ENCODE results near the gene UBQLNL. TPM values are rescaled to one million over a fixed set of nuclear protein-coding genes. Genes with fewer than 3 reads are reported as not detected.

UBQLNL gene
- polyA plus RNA-seq, 1 of the 3 experiments (the other 2 are of a cell fraction), result 0.03 TPM

DNA sequence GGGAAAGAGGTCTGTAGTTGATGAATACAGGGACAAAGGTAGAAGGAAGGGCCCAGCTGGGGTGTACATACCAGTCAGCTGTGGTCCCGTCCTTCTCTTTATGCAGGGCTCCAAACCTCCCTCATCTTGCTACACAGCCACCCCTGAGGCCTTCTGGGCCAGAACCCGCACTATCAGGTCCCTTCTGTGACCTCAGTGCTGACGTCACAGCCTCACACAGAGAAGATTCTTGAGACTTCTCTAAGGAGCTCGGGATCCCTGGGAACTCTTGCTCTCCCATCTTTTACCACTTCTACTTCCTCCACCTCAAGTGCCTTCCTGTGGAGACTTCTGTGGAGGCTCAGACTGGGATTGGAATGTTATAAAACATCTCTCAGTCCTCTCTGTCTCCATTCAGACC, 6.7 kb downstream of the UBQLNL start, which contains the start of gene UBQLN3 (continued):
- TF ChIP-seq, protein P1, sequence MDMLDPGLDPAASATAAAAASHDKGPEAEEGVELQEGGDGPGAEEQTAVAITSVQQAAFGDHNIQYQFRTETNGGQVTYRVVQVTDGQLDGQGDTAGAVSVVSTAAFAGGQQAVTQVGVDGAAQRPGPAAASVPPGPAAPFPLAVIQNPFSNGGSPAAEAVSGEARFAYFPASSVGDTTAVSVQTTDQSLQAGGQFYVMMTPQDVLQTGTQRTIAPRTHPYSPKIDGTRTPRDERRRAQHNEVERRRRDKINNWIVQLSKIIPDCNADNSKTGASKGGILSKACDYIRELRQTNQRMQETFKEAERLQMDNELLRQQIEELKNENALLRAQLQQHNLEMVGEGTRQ (IDR thresholded peaks at IDR 0.05; ENCODE audit: borderline replicate concordance, low read depth, low read length), result no peak
- no peak for TF ChIP-seq NFIC (IDR thresholded peaks at IDR 0.05; ENCODE audit: borderline replicate concordance)
- no peak for TF ChIP-seq CHD2 (IDR thresholded peaks at IDR 0.05; ENCODE audit: low read length, partially characterized antibody)
- no peak for TF ChIP-seq FOSL2 (IDR thresholded peaks at IDR 0.05; ENCODE audit: borderline replicate concordance, low read depth)
- TF ChIP-seq MXI1 (IDR thresholded peaks at IDR 0.05; ENCODE audit: low read depth, low read length), result no peak
- no peak for TF ChIP-seq MEF2A (IDR thresholded peaks at IDR 0.05; ENCODE audit: borderline replicate concordance, low read depth)

DNA sequence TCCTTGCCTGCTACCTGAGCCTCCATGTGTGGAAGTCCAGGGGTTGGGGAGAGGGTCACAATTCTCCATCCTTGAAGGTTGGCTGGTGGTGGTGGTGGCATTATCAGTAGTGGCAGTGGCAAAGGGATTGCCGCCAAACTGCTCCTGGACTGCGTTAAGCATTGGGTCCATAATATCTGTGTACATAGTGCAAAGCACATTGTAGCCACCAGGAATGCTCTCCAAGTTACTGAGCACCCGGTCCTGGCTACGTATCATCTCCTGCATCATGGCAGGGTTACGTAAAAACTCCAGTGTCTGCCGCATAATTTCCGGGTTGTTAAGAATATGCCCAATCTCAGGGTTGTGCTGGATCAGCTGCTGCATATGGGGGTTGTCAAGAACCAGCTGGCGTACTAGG, 7.9 kb downstream of the UBQLNL start:
- no peak for DNase-seq
- Histone ChIP-seq H3K9me3 (no peaks in the 10 kb centered on the region), H3K4me3 (ENCODE audit: low read depth in 2 of 2, low read length in 1 of 2) (no peak overlapping the region), H3K36me3 (replicated peaks in 1 of 2; ENCODE audit: control insufficient read depth in 1 of 2, insufficient read depth in 2 of 2, low read length in 1 of 2) (no peaks in the 10 kb centered on the region), H3K9me2 (no peaks in the 10 kb centered on the region), H3K4me2 (no peak overlapping the region), H3K27ac (ENCODE audit: low read depth in 2 of 2, low read length in 1 of 2) (no peak overlapping the region), H4K20me1 (ENCODE audit: insufficient read depth) (no peaks in the 10 kb centered on the region), H3K9ac (no peak overlapping the region), H3K4me1 (ENCODE audit: control insufficient read depth in 1 of 2, insufficient read depth in 2 of 2, low read depth in 1 of 2, low read length in 1 of 2) (no peaks in the 10 kb centered on the region; a peak in 1 of 4 replicates), H3K27me3 (ENCODE audit: insufficient read depth) (no peaks in the 10 kb centered on the region), H3F3A (replicated peaks; ENCODE audit: insufficient read depth) (no peaks in the 10 kb centered on the region), H2AFZ (ENCODE audit: low read depth) (no peak overlapping the region), H3K79me2 (ENCODE audit: insufficient read depth) (no peaks in the 10 kb centered on the region)
- 36% methylated on average over 7 of the region's 8 CpGs for WGBS (ENCODE audit: low lambda C conversion rate)
- ChIA-PET CTCF (no interaction called here), POLR2A (no interaction called here)
- TF ChIP-seq, protein P2, sequence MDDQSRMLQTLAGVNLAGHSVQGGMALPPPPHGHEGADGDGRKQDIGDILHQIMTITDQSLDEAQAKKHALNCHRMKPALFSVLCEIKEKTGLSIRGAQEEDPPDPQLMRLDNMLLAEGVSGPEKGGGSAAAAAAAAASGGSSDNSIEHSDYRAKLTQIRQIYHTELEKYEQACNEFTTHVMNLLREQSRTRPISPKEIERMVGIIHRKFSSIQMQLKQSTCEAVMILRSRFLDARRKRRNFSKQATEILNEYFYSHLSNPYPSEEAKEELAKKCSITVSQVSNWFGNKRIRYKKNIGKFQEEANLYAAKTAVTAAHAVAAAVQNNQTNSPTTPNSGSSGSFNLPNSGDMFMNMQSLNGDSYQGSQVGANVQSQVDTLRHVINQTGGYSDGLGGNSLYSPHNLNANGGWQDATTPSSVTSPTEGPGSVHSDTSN (IDR thresholded peaks at IDR 0.05), result no peak
- TF ChIP-seq RXRA (IDR thresholded peaks at IDR 0.05; ENCODE audit: borderline replicate concordance, low read depth) (no peak), MEF2A (IDR thresholded peaks at IDR 0.05; ENCODE audit: borderline replicate concordance, low read depth) (no peak), RCOR1 (IDR thresholded peaks at IDR 0.05; ENCODE audit: low read length) (no peak), MXI1 (IDR thresholded peaks at IDR 0.05; ENCODE audit: low read depth, low read length) (no peak), EP300 (IDR thresholded peaks at IDR 0.05; ENCODE audit: borderline replicate concordance in 1 of 2, low read depth in 1 of 2, low read length in 1 of 2) (no peak)
- TF ChIP-seq, protein P3, sequence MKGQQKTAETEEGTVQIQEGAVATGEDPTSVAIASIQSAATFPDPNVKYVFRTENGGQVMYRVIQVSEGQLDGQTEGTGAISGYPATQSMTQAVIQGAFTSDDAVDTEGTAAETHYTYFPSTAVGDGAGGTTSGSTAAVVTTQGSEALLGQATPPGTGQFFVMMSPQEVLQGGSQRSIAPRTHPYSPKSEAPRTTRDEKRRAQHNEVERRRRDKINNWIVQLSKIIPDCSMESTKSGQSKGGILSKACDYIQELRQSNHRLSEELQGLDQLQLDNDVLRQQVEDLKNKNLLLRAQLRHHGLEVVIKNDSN (IDR thresholded peaks at IDR 0.05; ENCODE audit: borderline replicate concordance, low read depth), result no peak
- TF ChIP-seq, protein P1 (IDR thresholded peaks at IDR 0.05; ENCODE audit: borderline replicate concordance, low read depth, low read length), result no peak

DNA sequence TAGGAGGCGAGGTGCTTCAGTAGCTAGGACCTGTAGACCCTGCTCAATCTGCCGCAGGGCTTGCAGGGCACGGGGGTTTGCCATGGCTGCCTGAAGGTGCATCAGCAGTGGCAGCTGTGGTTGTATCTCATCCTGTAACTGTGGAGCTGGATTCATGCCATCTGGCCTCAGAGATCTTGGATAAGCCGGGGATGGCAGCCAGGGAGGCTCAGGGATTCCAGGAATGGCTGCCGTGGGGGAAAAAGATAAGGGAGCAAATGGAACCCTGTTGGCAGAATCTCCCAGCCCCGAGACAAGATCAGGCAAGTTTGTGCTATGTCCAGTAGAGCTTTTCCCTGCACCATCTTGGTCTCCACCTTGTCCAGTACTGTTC, 8.6 kb downstream of the UBQLNL start:
- H3F3A ChIP-seq (replicated peaks; ENCODE audit: insufficient read depth), result no peaks in the 10 kb centered on the region
- no peak overlapping the region for H3K4me2 ChIP-seq
- no peak overlapping the region for H3K4me3 ChIP-seq (ENCODE audit: low read depth in 2 of 2, low read length in 1 of 2)
- no peaks in the 10 kb centered on the region for H3K79me2 ChIP-seq (ENCODE audit: insufficient read depth)
- H3K9me2 ChIP-seq, result no peaks in the 10 kb centered on the region
- WGBS (ENCODE audit: low lambda C conversion rate), result 2% methylated on average over 4 of the region's 6 CpGs
- no peaks in the 10 kb centered on the region for H3K36me3 ChIP-seq (replicated peaks in 1 of 2; ENCODE audit: control insufficient read depth in 1 of 2, insufficient read depth in 2 of 2, low read length in 1 of 2)
- no peaks in the 10 kb centered on the region for H3K9me3 ChIP-seq
- no peak for DNase-seq
- no peak overlapping the region for H3K27ac ChIP-seq (ENCODE audit: low read depth in 2 of 2, low read length in 1 of 2)
- H2AFZ ChIP-seq (ENCODE audit: low read depth), result no peak overlapping the region
- H3K4me1 ChIP-seq (ENCODE audit: control insufficient read depth in 1 of 2, insufficient read depth in 2 of 2, low read depth in 1 of 2, low read length in 1 of 2), result no peaks in the 10 kb centered on the region; a peak in 1 of 4 replicates
- H4K20me1 ChIP-seq (ENCODE audit: insufficient read depth), result no peaks in the 10 kb centered on the region
- H3K9ac ChIP-seq, result no peak overlapping the region
- ChIA-PET POLR2A (no interaction called here), CTCF (interaction anchor here (1.5 kb wide), 1 partner anchor 31 kb away, joined by 7 read pairs; no protein-coding TSS in a partner anchor)
- no peak for TF ChIP-seq RCOR1 (IDR thresholded peaks at IDR 0.05; ENCODE audit: low read length)
- TF ChIP-seq, protein P1 (IDR thresholded peaks at IDR 0.05; ENCODE audit: borderline replicate concordance, low read depth, low read length), result no peak
- TF ChIP-seq, protein P4, sequence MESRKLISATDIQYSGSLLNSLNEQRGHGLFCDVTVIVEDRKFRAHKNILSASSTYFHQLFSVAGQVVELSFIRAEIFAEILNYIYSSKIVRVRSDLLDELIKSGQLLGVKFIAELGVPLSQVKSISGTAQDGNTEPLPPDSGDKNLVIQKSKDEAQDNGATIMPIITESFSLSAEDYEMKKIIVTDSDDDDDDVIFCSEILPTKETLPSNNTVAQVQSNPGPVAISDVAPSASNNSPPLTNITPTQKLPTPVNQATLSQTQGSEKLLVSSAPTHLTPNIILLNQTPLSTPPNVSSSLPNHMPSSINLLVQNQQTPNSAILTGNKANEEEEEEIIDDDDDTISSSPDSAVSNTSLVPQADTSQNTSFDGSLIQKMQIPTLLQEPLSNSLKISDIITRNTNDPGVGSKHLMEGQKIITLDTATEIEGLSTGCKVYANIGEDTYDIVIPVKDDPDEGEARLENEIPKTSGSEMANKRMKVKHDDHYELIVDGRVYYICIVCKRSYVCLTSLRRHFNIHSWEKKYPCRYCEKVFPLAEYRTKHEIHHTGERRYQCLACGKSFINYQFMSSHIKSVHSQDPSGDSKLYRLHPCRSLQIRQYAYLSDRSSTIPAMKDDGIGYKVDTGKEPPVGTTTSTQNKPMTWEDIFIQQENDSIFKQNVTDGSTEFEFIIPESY (IDR thresholded peaks at IDR 0.05; ENCODE audit: borderline replicate concordance, low read depth), result no peak
- H3K27me3 ChIP-seq (ENCODE audit: insufficient read depth), result no peaks in the 10 kb centered on the region

Data from SK-N-SH (cell line).